Fibroblast of lung (primary cell): Measurements from ENCODE around the gene SEPTIN2.
"Not testable (repeated sequence)": the region's sequence is repeated elsewhere in the genome, so short reads cannot be mapped to it uniquely, and the experiment has no call there.

Source experiments
- EZH2 ChIP-seq: IDR thresholded peaks from 2 replicates; pipeline ENCODE4 v1.5.1; 2012; ENCODE audit warnings: low read length, control low read depth, mild to moderate bottlenecking; ENCODE audit errors: missing control alignments
- TF ChIP-seq, protein P1 (sequence below), 2 donors: IDR thresholded peaks in 1 of 2; conservative IDR thresholded peaks in 1 of 2; 1 replicate in 1 of 2; 2 replicates in 1 of 2; pipeline ENCODE4 v1.5.1; 2011 to 2012; ENCODE audit warnings: low read length in 2 of 2, control low read depth in 1 of 2, inconsistent platforms in 1 of 2, low read depth in 1 of 2, mild to moderate bottlenecking in 1 of 2

DNA sequence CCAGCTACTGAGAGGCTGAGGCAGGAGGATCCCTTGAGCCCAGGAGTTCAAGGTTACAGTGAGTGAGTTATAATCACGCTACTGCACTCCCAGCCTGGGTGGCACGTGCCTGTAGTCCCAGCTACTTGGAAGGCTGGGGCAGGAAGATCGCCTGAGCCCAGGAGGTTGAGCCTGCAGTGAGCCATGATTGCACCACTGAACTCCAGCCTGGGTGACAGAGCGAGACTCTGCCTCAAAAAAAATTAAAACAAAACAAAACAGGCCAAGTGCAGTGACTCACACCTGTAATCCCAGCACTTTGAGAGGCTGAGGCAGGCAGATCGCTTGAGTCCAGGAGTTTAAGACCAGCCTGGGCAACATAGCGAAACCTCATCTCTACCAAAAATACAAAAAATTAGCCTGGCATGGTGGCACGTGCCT lies 22.3 kb upstream of the SEPTIN2 start:
- TF ChIP-seq, protein P1, sequence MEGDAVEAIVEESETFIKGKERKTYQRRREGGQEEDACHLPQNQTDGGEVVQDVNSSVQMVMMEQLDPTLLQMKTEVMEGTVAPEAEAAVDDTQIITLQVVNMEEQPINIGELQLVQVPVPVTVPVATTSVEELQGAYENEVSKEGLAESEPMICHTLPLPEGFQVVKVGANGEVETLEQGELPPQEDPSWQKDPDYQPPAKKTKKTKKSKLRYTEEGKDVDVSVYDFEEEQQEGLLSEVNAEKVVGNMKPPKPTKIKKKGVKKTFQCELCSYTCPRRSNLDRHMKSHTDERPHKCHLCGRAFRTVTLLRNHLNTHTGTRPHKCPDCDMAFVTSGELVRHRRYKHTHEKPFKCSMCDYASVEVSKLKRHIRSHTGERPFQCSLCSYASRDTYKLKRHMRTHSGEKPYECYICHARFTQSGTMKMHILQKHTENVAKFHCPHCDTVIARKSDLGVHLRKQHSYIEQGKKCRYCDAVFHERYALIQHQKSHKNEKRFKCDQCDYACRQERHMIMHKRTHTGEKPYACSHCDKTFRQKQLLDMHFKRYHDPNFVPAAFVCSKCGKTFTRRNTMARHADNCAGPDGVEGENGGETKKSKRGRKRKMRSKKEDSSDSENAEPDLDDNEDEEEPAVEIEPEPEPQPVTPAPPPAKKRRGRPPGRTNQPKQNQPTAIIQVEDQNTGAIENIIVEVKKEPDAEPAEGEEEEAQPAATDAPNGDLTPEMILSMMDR (conservative IDR thresholded peaks at IDR 0.05 in 1 of 2, IDR thresholded peaks at IDR 0.05 in 1 of 2; ENCODE audit: low read depth in 1 of 2, low read length in 2 of 2): not testable (repeated sequence)
- TF ChIP-seq EZH2: not testable (repeated sequence)
